HCT116 (cell line): Measurements from ENCODE around the gene CCT8. TPM values are rescaled to one million over a fixed set of nuclear protein-coding genes. Genes with fewer than 3 reads are reported as not detected.

ENCODE experiments used
- ATAC-seq: fragments of 200-7000 bp; cut with Tn5 transposase; 2 replicates; pipeline ENCODE4 v1.9.1; 2020; ENCODE audit warnings: mild to moderate bottlenecking, moderate library complexity
- BruUV-seq: library from RNA; stranded (reverse); fragments of 400-500 nt; replicated peaks from 2 replicates; lab custom pipeline; 2021; lab: Mats Ljungman, UMichigan
- CTCF ChIA-PET: fragments of 300-600 bp; sonication (Branson Sonifier 250); formaldehyde crosslinking; loops from one replicate; lab custom pipeline; 2021; ENCODE audit warnings: antibody characterized with exemption; lab: Charles Lee
- POLR2A ChIA-PET: fragments of 300-600, 350-600 bp; sonication (Branson Sonifier 250); formaldehyde crosslinking; loops from one replicate; lab custom pipeline; 2021; ENCODE audit warnings: antibody characterized with exemption; lab: Charles Lee
- RAD21 ChIA-PET, 2 experiments: fragments of 300-600 bp; sonication (Branson Sonifier 250); formaldehyde crosslinking; loops; one replicate each; lab custom pipeline; 2023; ENCODE audit warnings: low total read pairs in 2 of 2; ENCODE audit not compliant: uncharacterized antibody in 2 of 2, unreplicated experiment in 2 of 2, low non-redundant PET in 1 of 2; lab: Charles Lee
- DNase-seq: peaks from one replicate; pipeline ENCODE4 v3.0.0-alpha.2; 2010; ENCODE audit warnings: low read depth, low spot score
- H2AFZ ChIP-seq: fragments of 200-600 bp; shearing (Covaris generic), sonication (generic); 2 replicates; pipeline ENCODE4 v1.6.1; 2017; ENCODE audit warnings: low read depth, mixed run types, mixed read lengths, antibody characterized with exemption, low read length; ENCODE audit not compliant: poor library complexity, severe bottlenecking
- H3K27ac ChIP-seq: 2 replicates; pipeline ENCODE4 v1.5.1; 2012; ENCODE audit warnings: low read depth, low read length
- H3K27me3 ChIP-seq: fragments of 200-600 bp; sonication (generic); 2 replicates; pipeline ENCODE4 v1.6.1; 2016; ENCODE audit warnings: mixed run types, low read length, mixed read lengths; ENCODE audit not compliant: insufficient read depth
- H3K36me3 ChIP-seq, 2 experiments: fragments of 200-500 bp in 1 of 2; fragments of 200-600 bp in 1 of 2; sonication (Bioruptor generic) in 1 of 2; sonication (generic) in 1 of 2; 2 replicates each; pipeline versions ENCODE4 v1.5.1 to v1.6.1; 2014 to 2016; ENCODE audit warnings: low read length in 2 of 2, inconsistent platforms in 1 of 2, mixed read lengths in 1 of 2, mixed run types in 1 of 2; ENCODE audit not compliant: insufficient read depth in 2 of 2, control insufficient read depth in 1 of 2
- H3K4me1 ChIP-seq, 2 experiments: fragments of 200-600 bp in 1 of 2; sonication (generic) in 1 of 2; 2 replicates each; pipeline versions ENCODE4 v1.5.1 to v1.6.1; 2012 to 2017; ENCODE audit warnings: low read length in 2 of 2, inconsistent platforms in 1 of 2, mild to moderate bottlenecking in 1 of 2, mixed read lengths in 1 of 2, mixed run types in 1 of 2, moderate library complexity in 1 of 2; ENCODE audit not compliant: insufficient read depth in 2 of 2, control insufficient read depth in 1 of 2
- H3K4me2 ChIP-seq: fragments of 200-600 bp; sonication (generic); 2 replicates; pipeline ENCODE4 v1.6.1; 2017; ENCODE audit warnings: mixed run types, low read length, mixed read lengths
- H3K4me3 ChIP-seq, 2 experiments: fragments of 200-600 bp in 1 of 2; sonication (generic) in 1 of 2; replicated peaks in 1 of 2; 2 replicates each; pipeline ENCODE4 v1.5.1; 2011 to 2016; ENCODE audit warnings: low read length in 2 of 2, control low read depth in 1 of 2, low read depth in 1 of 2, mild to moderate bottlenecking in 1 of 2, mixed read lengths in 1 of 2, mixed run types in 1 of 2
- H3K79me2 ChIP-seq: fragments of 200-600 bp; sonication (generic); 2 replicates; pipeline ENCODE4 v1.6.1; 2017; ENCODE audit warnings: mild to moderate bottlenecking, mixed run types, low read length, moderate library complexity, mixed read lengths; ENCODE audit not compliant: insufficient read depth
- H3K9ac ChIP-seq: fragments of 200-600 bp; sonication (generic); 2 replicates; pipeline ENCODE4 v1.6.1; 2016; ENCODE audit warnings: low read length, mixed read lengths
- H3K9me2 ChIP-seq: fragments of 200-600 bp; sonication (generic), shearing (Covaris generic); 2 replicates; pipeline ENCODE4 v1.6.1; 2017; ENCODE audit warnings: mixed run types, mild to moderate bottlenecking, moderate library complexity; ENCODE audit not compliant: insufficient read depth
- H3K9me3 ChIP-seq, 2 experiments: fragments of 200-500 bp in 1 of 2; fragments of 200-600 bp in 1 of 2; sonication (Bioruptor generic) in 1 of 2; sonication (generic) in 1 of 2; 2 replicates each; pipeline ENCODE4 v1.6.1; 2014 to 2017; ENCODE audit warnings: low read length in 2 of 2, mixed read lengths in 2 of 2, inconsistent platforms in 1 of 2, low read depth in 1 of 2, mild to moderate bottlenecking in 1 of 2, mixed run types in 1 of 2, moderate library complexity in 1 of 2; ENCODE audit not compliant: control insufficient read depth in 1 of 2, insufficient read depth in 1 of 2
- H4K20me1 ChIP-seq: fragments of 200-600 bp; sonication (generic), shearing (Covaris generic); 2 replicates; pipeline ENCODE4 v1.6.1; 2017; ENCODE audit warnings: mixed run types, mild to moderate bottlenecking, moderate library complexity; ENCODE audit not compliant: insufficient read depth
- CBX3 ChIP-seq: IDR thresholded peaks from 2 replicates; pipeline ENCODE4 v1.6.1; 2012; ENCODE audit warnings: low read depth
- FOSL1 ChIP-seq: IDR thresholded peaks from 2 replicates; pipeline ENCODE4 v1.6.1; 2012; ENCODE audit warnings: low read depth
- SP1 ChIP-seq: IDR thresholded peaks from 2 replicates; pipeline ENCODE4 v1.6.1; 2012; ENCODE audit warnings: low read depth
- YY1 ChIP-seq: IDR thresholded peaks from 2 replicates; pipeline ENCODE4 v1.6.1; 2011; ENCODE audit warnings: low read length, low read depth, moderate library complexity, mild to moderate bottlenecking; ENCODE audit not compliant: insufficient replicate concordance; ENCODE audit errors: extremely low read depth
- ZNF274 ChIP-seq: fragments of 200-500 bp; sonication (Bioruptor generic); IDR thresholded peaks from 2 replicates; pipeline ENCODE4 v1.6.1; 2014; ENCODE audit warnings: mild to moderate bottlenecking, low read depth, low read length, inconsistent platforms
- intact Hi-C: fragments of 100-400 bp; cut with micrococcal nuclease; formaldehyde crosslinking; loops from 2 replicates; pipeline ENCODE4 v1.10.0; 2022
- total RNA-seq: library from RNA; stranded (reverse); gene quantifications from one replicate; pipeline ENCODE4 v1.2.1, GENCODE V29; 2021; ENCODE audit not compliant: unreplicated experiment
- TF ChIP-seq, protein P1 (sequence below): IDR thresholded peaks from 2 replicates; pipeline ENCODE4 v1.6.1; 2012
- TF ChIP-seq, protein P2 (sequence below): IDR thresholded peaks from 2 replicates; pipeline ENCODE4 v1.6.1; 2011; ENCODE audit warnings: mild to moderate bottlenecking, low read length, moderate library complexity; ENCODE audit not compliant: insufficient replicate concordance; ENCODE audit errors: extremely low read depth

Gene CCT8
- total RNA-seq, 1 experiment from 2014 or later, result 355 TPM

GRCh38 chr21:29117372-29117955 lies 44.0 kb upstream of the CCT8 start:
- DNase-seq, result no peak
- H3K4me1 ChIP-seq, result peaks cover 4 to 10% of the 10 kb centered on the region in 2 experiments; a peak in 3 of 4 replicates
- peak overlapping the region; percentile 54 for H2AFZ ChIP-seq
- intact Hi-C loops, result no loop called here
- H3K4me3 ChIP-seq, result no peak overlapping the region
- no peaks in the 10 kb centered on the region for H3K9me2 ChIP-seq
- H4K20me1 ChIP-seq, result no peaks in the 10 kb centered on the region
- H3K79me2 ChIP-seq, result no peaks in the 10 kb centered on the region
- ChIA-PET CTCF (no interaction called here), RAD21 (no interaction called here), POLR2A (no interaction called here)
- H3K4me2 ChIP-seq, result no peak overlapping the region
- H3K9me3 ChIP-seq, result no peaks in the 10 kb centered on the region
- no peak overlapping the region for H3K9ac ChIP-seq
- no peaks in the 10 kb centered on the region for H3K27me3 ChIP-seq
- no TSS peak for BruUV-seq
- no peaks in the 10 kb centered on the region for H3K36me3 ChIP-seq
- no peak for ATAC-seq
- H3K27ac ChIP-seq, result no peak overlapping the region
- TF ChIP-seq SP1 (no peak), FOSL1 (no peak), ZNF274 (no peak), YY1 (no peak), CBX3 (no peak)
- TF ChIP-seq, protein P1, sequence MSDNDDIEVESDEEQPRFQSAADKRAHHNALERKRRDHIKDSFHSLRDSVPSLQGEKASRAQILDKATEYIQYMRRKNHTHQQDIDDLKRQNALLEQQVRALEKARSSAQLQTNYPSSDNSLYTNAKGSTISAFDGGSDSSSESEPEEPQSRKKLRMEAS, result no peak
- TF ChIP-seq, protein P2, sequence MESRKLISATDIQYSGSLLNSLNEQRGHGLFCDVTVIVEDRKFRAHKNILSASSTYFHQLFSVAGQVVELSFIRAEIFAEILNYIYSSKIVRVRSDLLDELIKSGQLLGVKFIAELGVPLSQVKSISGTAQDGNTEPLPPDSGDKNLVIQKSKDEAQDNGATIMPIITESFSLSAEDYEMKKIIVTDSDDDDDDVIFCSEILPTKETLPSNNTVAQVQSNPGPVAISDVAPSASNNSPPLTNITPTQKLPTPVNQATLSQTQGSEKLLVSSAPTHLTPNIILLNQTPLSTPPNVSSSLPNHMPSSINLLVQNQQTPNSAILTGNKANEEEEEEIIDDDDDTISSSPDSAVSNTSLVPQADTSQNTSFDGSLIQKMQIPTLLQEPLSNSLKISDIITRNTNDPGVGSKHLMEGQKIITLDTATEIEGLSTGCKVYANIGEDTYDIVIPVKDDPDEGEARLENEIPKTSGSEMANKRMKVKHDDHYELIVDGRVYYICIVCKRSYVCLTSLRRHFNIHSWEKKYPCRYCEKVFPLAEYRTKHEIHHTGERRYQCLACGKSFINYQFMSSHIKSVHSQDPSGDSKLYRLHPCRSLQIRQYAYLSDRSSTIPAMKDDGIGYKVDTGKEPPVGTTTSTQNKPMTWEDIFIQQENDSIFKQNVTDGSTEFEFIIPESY, result no peak
